DND-41 (cell line): ENCODE data around the gene NOL4L.

Source experiments
- ATAC-seq: fragments of 200-7000 bp; cut with Tn5 transposase; 3 replicates; pipeline ENCODE4 v1.9.1; 2021; ENCODE audit warnings: low read depth; ENCODE audit not compliant: insufficient read depth
- DNase-seq: peaks from one replicate; pipeline ENCODE4 v3.0.0-alpha.2; 2020
- H2AFZ ChIP-seq: 2 replicates; pipeline ENCODE4 v1.6.0; 2012; ENCODE audit warnings: low read depth, low read length
- H3K27ac ChIP-seq: 2 replicates; pipeline ENCODE4 v1.5.1; 2012; ENCODE audit warnings: low read length, inconsistent platforms
- H3K27me3 ChIP-seq: fragments of 200-600 bp; sonication (generic); 2 replicates; pipeline ENCODE4 v1.6.0; 2012; ENCODE audit warnings: low read length, mild to moderate bottlenecking, inconsistent platforms; ENCODE audit not compliant: insufficient read depth, poor library complexity
- H3K36me3 ChIP-seq: 2 replicates; pipeline ENCODE4 v1.5.1; 2012; ENCODE audit warnings: low read length, inconsistent platforms; ENCODE audit not compliant: insufficient read depth
- H3K4me1 ChIP-seq: 2 replicates; pipeline ENCODE4 v1.5.1; 2012; ENCODE audit warnings: mild to moderate bottlenecking, low read length; ENCODE audit not compliant: insufficient read depth
- H3K4me2 ChIP-seq: 2 replicates; pipeline ENCODE4 v1.6.0; 2012; ENCODE audit warnings: mild to moderate bottlenecking, moderate library complexity, low read length, inconsistent platforms; ENCODE audit not compliant: insufficient read depth
- H3K4me3 ChIP-seq, 2 experiments: fragments of 200-600 bp in 1 of 2; shearing (Covaris generic) in 1 of 2; 2 replicates each; pipeline ENCODE4 v1.5.1; 2012 to 2016; ENCODE audit warnings: inconsistent platforms in 2 of 2, low read length in 2 of 2, mild to moderate bottlenecking in 2 of 2, low read depth in 1 of 2, moderate library complexity in 1 of 2
- H3K79me2 ChIP-seq: 2 replicates; pipeline ENCODE4 v1.6.0; 2012; ENCODE audit warnings: low read length, inconsistent platforms; ENCODE audit not compliant: insufficient read depth
- H3K9ac ChIP-seq: 2 replicates; pipeline ENCODE4 v1.6.0; 2012; ENCODE audit warnings: low read depth, mild to moderate bottlenecking, inconsistent platforms, low read length, moderate library complexity
- H3K9me3 ChIP-seq: 2 replicates; pipeline ENCODE4 v1.5.1; 2012; ENCODE audit warnings: low read length, moderate library complexity, mild to moderate bottlenecking, inconsistent platforms; ENCODE audit not compliant: insufficient read depth, severe bottlenecking
- H4K20me1 ChIP-seq: 2 replicates; pipeline ENCODE4 v1.6.0; 2012; ENCODE audit warnings: low read length; ENCODE audit not compliant: insufficient read depth
- EZH2 ChIP-seq: IDR thresholded peaks from 3 replicates; pipeline ENCODE4 v1.6.1; 2012; ENCODE audit warnings: borderline replicate concordance, low read depth, mild to moderate bottlenecking, moderate library complexity, low read length, inconsistent platforms; ENCODE audit not compliant: severe bottlenecking
- TF ChIP-seq, protein P1 (sequence below): IDR thresholded peaks from 2 replicates; pipeline ENCODE4 v1.5.1; 2012; ENCODE audit warnings: borderline replicate concordance, low read length, moderate library complexity, mild to moderate bottlenecking; ENCODE audit not compliant: poor library complexity, severe bottlenecking; ENCODE audit errors: extremely low read depth

The NOL4L gene

DNA sequence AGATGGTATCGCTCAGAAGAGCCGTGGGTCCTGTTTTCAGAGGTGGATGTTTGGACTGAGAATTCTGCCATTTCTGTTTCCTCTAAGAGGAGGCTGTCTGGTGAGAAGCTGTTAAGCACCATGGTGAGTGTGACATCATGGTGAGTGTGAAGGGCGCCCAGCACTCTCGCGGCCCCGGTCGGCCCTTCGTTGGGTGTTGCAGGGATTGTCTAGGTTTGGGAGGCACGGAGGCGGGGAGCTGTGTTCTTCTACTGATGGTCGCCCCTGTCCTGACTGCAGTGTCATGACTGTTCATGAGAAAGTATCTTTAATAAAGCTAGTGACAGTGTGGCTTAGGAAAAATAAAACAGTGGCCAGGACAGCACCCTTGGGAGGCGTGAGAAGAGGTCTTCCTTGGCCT, 70.4 kb downstream of the NOL4L start:
- H3K4me1 ChIP-seq = peaks cover 42% of the 10 kb centered on the region
- H3K36me3 ChIP-seq = peaks cover 51% of the 10 kb centered on the region
- H3K4me2 ChIP-seq = no peak overlapping the region
- no peak for TF ChIP-seq EZH2
- TF ChIP-seq, protein P1, sequence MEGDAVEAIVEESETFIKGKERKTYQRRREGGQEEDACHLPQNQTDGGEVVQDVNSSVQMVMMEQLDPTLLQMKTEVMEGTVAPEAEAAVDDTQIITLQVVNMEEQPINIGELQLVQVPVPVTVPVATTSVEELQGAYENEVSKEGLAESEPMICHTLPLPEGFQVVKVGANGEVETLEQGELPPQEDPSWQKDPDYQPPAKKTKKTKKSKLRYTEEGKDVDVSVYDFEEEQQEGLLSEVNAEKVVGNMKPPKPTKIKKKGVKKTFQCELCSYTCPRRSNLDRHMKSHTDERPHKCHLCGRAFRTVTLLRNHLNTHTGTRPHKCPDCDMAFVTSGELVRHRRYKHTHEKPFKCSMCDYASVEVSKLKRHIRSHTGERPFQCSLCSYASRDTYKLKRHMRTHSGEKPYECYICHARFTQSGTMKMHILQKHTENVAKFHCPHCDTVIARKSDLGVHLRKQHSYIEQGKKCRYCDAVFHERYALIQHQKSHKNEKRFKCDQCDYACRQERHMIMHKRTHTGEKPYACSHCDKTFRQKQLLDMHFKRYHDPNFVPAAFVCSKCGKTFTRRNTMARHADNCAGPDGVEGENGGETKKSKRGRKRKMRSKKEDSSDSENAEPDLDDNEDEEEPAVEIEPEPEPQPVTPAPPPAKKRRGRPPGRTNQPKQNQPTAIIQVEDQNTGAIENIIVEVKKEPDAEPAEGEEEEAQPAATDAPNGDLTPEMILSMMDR = no peak
- ATAC-seq (no peak), DNase-seq (no peak)
- H2AFZ ChIP-seq = no peak overlapping the region
- H3K9ac ChIP-seq = no peak overlapping the region
- H3K9me3 ChIP-seq = no peaks in the 10 kb centered on the region
- peak overlapping the region; percentile 41 for H3K27ac ChIP-seq
- H4K20me1 ChIP-seq = no peaks in the 10 kb centered on the region
- H3K79me2 ChIP-seq = peaks cover 20% of the 10 kb centered on the region
- H3K27me3 ChIP-seq = no peaks in the 10 kb centered on the region
- H3K4me3 ChIP-seq = no peak overlapping the region

DNA sequence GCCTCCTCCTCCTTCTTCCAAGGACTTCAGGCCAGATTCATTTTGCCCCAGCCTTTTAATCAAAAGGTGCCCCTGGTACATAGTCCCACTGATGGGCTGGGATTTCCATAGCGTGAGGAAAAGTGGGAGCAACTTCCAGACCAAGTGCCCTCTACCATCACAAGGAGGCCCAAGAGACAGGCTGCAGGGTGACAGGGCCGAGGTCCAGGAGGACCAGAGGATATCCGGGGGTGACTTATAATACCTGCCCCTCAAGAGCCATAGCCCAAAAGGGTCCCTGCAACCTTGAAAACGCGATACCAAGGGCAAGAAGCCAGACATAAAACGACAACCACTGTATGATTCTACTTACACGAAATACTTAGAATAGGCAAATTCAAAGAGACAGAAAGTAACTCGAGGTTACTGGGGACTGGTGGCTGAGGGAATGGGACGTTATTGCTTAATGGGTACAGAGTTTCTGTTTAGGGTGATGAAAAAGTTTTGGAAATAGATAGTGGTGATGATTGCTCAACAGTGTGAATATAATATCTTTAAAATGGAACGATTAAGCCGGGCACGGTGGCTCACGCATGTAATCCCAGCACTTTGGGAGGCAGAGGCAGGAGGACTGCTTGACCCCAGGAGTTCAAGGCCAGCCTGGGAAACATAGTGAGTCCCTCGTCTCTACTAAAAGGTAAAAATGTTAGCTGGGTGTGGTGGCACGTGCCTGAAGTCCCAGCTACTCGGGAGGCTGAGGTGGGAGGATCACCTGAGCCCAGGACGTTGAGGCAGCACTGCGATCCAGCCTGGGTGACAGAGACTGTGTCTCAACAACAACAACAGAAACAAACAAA, 71.9 kb downstream of the NOL4L start:
- Histone ChIP-seq H3K4me2 (peak overlapping the region; percentile 66), H3K4me3 (no peak overlapping the region), H3K9me3 (no peaks in the 10 kb centered on the region), H3K36me3 (peaks cover 36% of the 10 kb centered on the region), H3K27ac (peak overlapping the region; percentile 95), H3K4me1 (peaks cover 57% of the 10 kb centered on the region), H3K27me3 (no peaks in the 10 kb centered on the region), H4K20me1 (no peaks in the 10 kb centered on the region), H3K9ac (peak overlapping the region; percentile 60; the same call in 1 of the 2 replicates), H2AFZ (no peak overlapping the region), H3K79me2 (peaks cover 27% of the 10 kb centered on the region)
- DNase-seq = no peak
- ATAC-seq = no peak
- TF ChIP-seq, protein P1 = no peak
- TF ChIP-seq EZH2 = no peak

DNA sequence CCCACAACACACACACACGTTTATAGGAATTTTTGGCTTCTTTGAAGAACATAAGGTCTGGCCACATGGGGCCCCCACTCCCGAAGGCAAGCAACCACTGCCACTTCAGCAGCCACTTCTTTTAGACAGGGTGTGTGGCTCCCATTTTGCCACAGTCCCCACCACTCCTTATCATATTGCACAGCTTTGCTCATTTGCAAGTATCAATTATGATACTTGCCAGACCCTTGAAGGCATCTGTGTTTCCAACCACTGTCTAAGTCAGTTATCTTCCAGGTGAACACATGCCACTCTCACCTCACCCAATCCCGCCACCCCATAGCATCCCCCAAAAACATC, 73.1 kb downstream of the NOL4L start:
- Histone ChIP-seq H3K27ac (peak overlapping the region; percentile 95), H3K4me3 (peak overlapping the region in 1 of 2 experiments; percentile 25; a peak in 2 of 4 replicates), H3K4me2 (peak overlapping the region; percentile 66), H2AFZ (no peak overlapping the region), H3K9ac (peak overlapping the region; percentile 60), H3K4me1 (peaks cover 61% of the 10 kb centered on the region), H3K79me2 (peaks cover 27% of the 10 kb centered on the region), H3K9me3 (no peaks in the 10 kb centered on the region), H4K20me1 (no peaks in the 10 kb centered on the region), H3K27me3 (no peaks in the 10 kb centered on the region), H3K36me3 (peaks cover 26% of the 10 kb centered on the region)
- no peak for TF ChIP-seq EZH2
- TF ChIP-seq, protein P1 = peak; percentile 27
- no peak for ATAC-seq
- DNase-seq = peak; percentile 52
